HEK293 (cell line): Measurements from ENCODE around the gene BFSP2.

Experiments
- CTCF ChIA-PET: fragments of 350-600 bp; formaldehyde crosslinking; extraction: SDS; loops from one replicate; lab custom pipeline; 2021; ENCODE audit warnings: antibody characterized with exemption; lab: Yijun Ruan, JAX
- POLR2A ChIA-PET: fragments of 300-600 bp; formaldehyde crosslinking; extraction: SDS; loops from one replicate; lab custom pipeline; 2020; ENCODE audit warnings: antibody characterized with exemption, inconsistent platforms; lab: Yijun Ruan, JAX
- H3K27ac ChIP-seq: fragments of 200-500 bp; sonication (Bioruptor generic); 2 replicates; pipeline ENCODE4 v1.5.1; 2014; ENCODE audit warnings: low read depth, low read length, control low read depth, inconsistent platforms; ENCODE audit errors: extremely low read depth
- H3K36me3 ChIP-seq, 2 experiments: fragments of 200-500 bp in 1 of 2; sonication (Bioruptor generic) in 1 of 2; 1 replicate in 1 of 2; 2 replicates in 1 of 2; pipeline ENCODE4 v1.5.1; 2014 to 2017; ENCODE audit warnings: inconsistent platforms in 2 of 2, low read length in 2 of 2; ENCODE audit not compliant: control insufficient read depth in 2 of 2, insufficient read depth in 1 of 2
- H3K4me1 ChIP-seq: fragments of 200-500 bp; sonication (Bioruptor generic); 2 replicates; pipeline ENCODE4 v1.5.1; 2014; ENCODE audit warnings: mild to moderate bottlenecking, low read length, inconsistent platforms; ENCODE audit not compliant: control insufficient read depth, insufficient read depth
- H3K4me3 ChIP-seq: 2 replicates; pipeline ENCODE4 v1.5.1; 2011; ENCODE audit warnings: low read depth, mild to moderate bottlenecking, control low read depth, low read length, moderate library complexity
- H3K9me3 ChIP-seq: fragments of 200-500 bp; sonication (Bioruptor generic); 2 replicates; pipeline ENCODE4 v1.5.1; 2014; ENCODE audit warnings: low read depth, low read length, inconsistent platforms; ENCODE audit not compliant: control insufficient read depth, insufficient read depth
- BCL11A ChIP-seq: fragments of 450-650 bp; formaldehyde crosslinking; IDR thresholded peaks from 2 replicates; pipeline ENCODE4 v1.5.1; 2016; ENCODE audit warnings: low read depth, missing biosample characterization, missing genetic modification characterization
- BCL11B ChIP-seq: fragments of 450-650 bp; formaldehyde crosslinking; IDR thresholded peaks from 2 replicates; pipeline ENCODE4 v1.5.1; 2016; ENCODE audit warnings: low read depth, missing biosample characterization, missing genetic modification characterization
- EGR2 ChIP-seq: fragments of 450-650 bp; formaldehyde crosslinking; IDR thresholded peaks from 2 replicates; pipeline ENCODE4 v1.5.1; 2016; ENCODE audit warnings: low read depth, missing biosample characterization, missing genetic modification characterization
- FEZF1 ChIP-seq: fragments of 450-650 bp; formaldehyde crosslinking; IDR thresholded peaks from 2 replicates; pipeline ENCODE4 v1.5.1; 2016; ENCODE audit warnings: missing biosample characterization, missing genetic modification characterization
- HOXD13 ChIP-seq: sonication (generic); formaldehyde crosslinking; IDR thresholded peaks from 2 replicates; pipeline ENCODE4 v1.8.0; 2022; ENCODE audit warnings: missing genetic modification reagents, borderline replicate concordance
- KLF9 ChIP-seq: fragments of 450-650 bp; formaldehyde crosslinking; IDR thresholded peaks from 2 replicates; pipeline ENCODE4 v1.5.1; 2016; ENCODE audit warnings: missing biosample characterization, missing genetic modification characterization, low read depth
- ZBTB1 ChIP-seq: fragments of 450-650 bp; formaldehyde crosslinking; IDR thresholded peaks from 2 replicates; pipeline ENCODE4 v1.5.1; 2016; ENCODE audit warnings: missing biosample characterization, missing genetic modification characterization
- ZBTB20 ChIP-seq: fragments of 450-650 bp; formaldehyde crosslinking; IDR thresholded peaks from 2 replicates; pipeline ENCODE4 v1.5.1; 2016; ENCODE audit warnings: missing biosample characterization, missing genetic modification characterization
- ZFP41 ChIP-seq: fragments of 450-650 bp; formaldehyde crosslinking; IDR thresholded peaks from 2 replicates; pipeline ENCODE4 v1.5.1; 2016; ENCODE audit warnings: missing biosample characterization, missing genetic modification characterization, borderline replicate concordance
- ZNF112 ChIP-seq: fragments of 450-650 bp; formaldehyde crosslinking; IDR thresholded peaks from 2 replicates; pipeline ENCODE4 v1.5.0; 2017; ENCODE audit warnings: missing biosample characterization, missing genetic modification characterization
- ZNF133 ChIP-seq: fragments of 450-650 bp; formaldehyde crosslinking; IDR thresholded peaks from 2 replicates; pipeline ENCODE4 v1.5.1; 2016; ENCODE audit warnings: missing biosample characterization, missing genetic modification characterization
- ZNF211 ChIP-seq: fragments of 450-650 bp; formaldehyde crosslinking; IDR thresholded peaks from 2 replicates; pipeline ENCODE4 v1.5.1; 2016; ENCODE audit warnings: low read depth, missing biosample characterization, missing genetic modification characterization
- ZNF394 ChIP-seq: fragments of 450-650 bp; formaldehyde crosslinking; IDR thresholded peaks from 2 replicates; pipeline ENCODE4 v1.5.1; 2016; ENCODE audit warnings: missing biosample characterization, missing genetic modification characterization, mild to moderate bottlenecking, moderate library complexity, borderline replicate concordance
- ZNF423 ChIP-seq: fragments of 450-650 bp; formaldehyde crosslinking; IDR thresholded peaks from 2 replicates; pipeline ENCODE4 v1.5.1; 2016; ENCODE audit warnings: missing biosample characterization, missing genetic modification characterization
- ZNF433 ChIP-seq: fragments of 450-650 bp; formaldehyde crosslinking; IDR thresholded peaks from 2 replicates; pipeline ENCODE4 v1.5.1; 2016; ENCODE audit warnings: missing biosample characterization, missing genetic modification characterization, low read depth
- ZNF549 ChIP-seq: fragments of 450-650 bp; IDR thresholded peaks from 2 replicates; pipeline ENCODE4 v1.5.1; 2018; ENCODE audit warnings: missing biosample characterization, missing genetic modification characterization, mild to moderate bottlenecking, inconsistent platforms, moderate library complexity
- ZNF558 ChIP-seq: fragments of 450-650 bp; formaldehyde crosslinking; IDR thresholded peaks from 2 replicates; pipeline ENCODE4 v1.5.1; 2016; ENCODE audit warnings: missing biosample characterization, missing genetic modification characterization
- ZNF677 ChIP-seq: fragments of 450-650 bp; IDR thresholded peaks from 2 replicates; pipeline ENCODE4 v1.5.0; 2018; ENCODE audit warnings: missing biosample characterization, mild to moderate bottlenecking, missing genetic modification characterization, moderate library complexity
- ZSCAN4 ChIP-seq: fragments of 450-650 bp; formaldehyde crosslinking; IDR thresholded peaks from 2 replicates; pipeline ENCODE4 v1.5.1; 2017; ENCODE audit warnings: missing biosample characterization, missing genetic modification characterization
- TF ChIP-seq, protein P1 (sequence below): fragments of 450-650 bp; formaldehyde crosslinking; IDR thresholded peaks from 2 replicates; pipeline ENCODE4 v1.5.1; 2016; ENCODE audit warnings: missing biosample characterization, missing genetic modification characterization, borderline replicate concordance
- TF ChIP-seq, protein P2 (sequence below): fragments of 450-650 bp; formaldehyde crosslinking; IDR thresholded peaks from 2 replicates; pipeline ENCODE4 v1.5.1; 2016; ENCODE audit warnings: missing biosample characterization, missing genetic modification characterization, low read depth
- TF ChIP-seq, protein P3 (sequence below): fragments of 450-650 bp; formaldehyde crosslinking; IDR thresholded peaks from 2 replicates; pipeline ENCODE4 v1.5.1; 2017; ENCODE audit warnings: missing biosample characterization, missing genetic modification characterization

Gene BFSP2

GRCh38 chr3:133469140-133469731 lies 69.4 kb downstream of the BFSP2 start (continued):
- TF ChIP-seq, protein P1, sequence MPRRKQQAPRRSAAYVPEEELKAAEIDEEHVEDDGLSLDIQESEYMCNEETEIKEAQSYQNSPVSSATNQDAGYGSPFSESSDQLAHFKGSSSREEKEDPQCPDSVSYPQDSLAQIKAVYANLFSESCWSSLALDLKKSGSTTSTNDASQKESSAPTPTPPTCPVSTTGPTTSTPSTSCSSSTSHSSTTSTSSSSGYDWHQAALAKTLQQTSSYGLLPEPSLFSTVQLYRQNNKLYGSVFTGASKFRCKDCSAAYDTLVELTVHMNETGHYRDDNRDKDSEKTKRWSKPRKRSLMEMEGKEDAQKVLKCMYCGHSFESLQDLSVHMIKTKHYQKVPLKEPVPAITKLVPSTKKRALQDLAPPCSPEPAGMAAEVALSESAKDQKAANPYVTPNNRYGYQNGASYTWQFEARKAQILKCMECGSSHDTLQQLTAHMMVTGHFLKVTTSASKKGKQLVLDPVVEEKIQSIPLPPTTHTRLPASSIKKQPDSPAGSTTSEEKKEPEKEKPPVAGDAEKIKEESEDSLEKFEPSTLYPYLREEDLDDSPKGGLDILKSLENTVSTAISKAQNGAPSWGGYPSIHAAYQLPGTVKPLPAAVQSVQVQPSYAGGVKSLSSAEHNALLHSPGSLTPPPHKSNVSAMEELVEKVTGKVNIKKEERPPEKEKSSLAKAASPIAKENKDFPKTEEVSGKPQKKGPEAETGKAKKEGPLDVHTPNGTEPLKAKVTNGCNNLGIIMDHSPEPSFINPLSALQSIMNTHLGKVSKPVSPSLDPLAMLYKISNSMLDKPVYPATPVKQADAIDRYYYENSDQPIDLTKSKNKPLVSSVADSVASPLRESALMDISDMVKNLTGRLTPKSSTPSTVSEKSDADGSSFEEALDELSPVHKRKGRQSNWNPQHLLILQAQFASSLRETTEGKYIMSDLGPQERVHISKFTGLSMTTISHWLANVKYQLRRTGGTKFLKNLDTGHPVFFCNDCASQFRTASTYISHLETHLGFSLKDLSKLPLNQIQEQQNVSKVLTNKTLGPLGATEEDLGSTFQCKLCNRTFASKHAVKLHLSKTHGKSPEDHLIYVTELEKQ (tag by site-specific recombination): no peak
- TF ChIP-seq ZBTB20: no peak
- no peak for TF ChIP-seq ZSCAN4
- TF ChIP-seq, protein P2, sequence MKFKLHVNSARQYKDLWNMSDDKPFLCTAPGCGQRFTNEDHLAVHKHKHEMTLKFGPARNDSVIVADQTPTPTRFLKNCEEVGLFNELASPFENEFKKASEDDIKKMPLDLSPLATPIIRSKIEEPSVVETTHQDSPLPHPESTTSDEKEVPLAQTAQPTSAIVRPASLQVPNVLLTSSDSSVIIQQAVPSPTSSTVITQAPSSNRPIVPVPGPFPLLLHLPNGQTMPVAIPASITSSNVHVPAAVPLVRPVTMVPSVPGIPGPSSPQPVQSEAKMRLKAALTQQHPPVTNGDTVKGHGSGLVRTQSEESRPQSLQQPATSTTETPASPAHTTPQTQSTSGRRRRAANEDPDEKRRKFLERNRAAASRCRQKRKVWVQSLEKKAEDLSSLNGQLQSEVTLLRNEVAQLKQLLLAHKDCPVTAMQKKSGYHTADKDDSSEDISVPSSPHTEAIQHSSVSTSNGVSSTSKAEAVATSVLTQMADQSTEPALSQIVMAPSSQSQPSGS: no peak
- TF ChIP-seq ZBTB1 (tag by site-specific recombination): no peak
- no peak for TF ChIP-seq HOXD13 (CRISPR knock-in tag)
- TF ChIP-seq BCL11A (tag by site-specific recombination): no peak
- TF ChIP-seq BCL11B (tag by site-specific recombination): no peak
- TF ChIP-seq ZNF211 (tag by site-specific recombination): no peak
- TF ChIP-seq, all 188 proteins: peak for 0

DNA sequence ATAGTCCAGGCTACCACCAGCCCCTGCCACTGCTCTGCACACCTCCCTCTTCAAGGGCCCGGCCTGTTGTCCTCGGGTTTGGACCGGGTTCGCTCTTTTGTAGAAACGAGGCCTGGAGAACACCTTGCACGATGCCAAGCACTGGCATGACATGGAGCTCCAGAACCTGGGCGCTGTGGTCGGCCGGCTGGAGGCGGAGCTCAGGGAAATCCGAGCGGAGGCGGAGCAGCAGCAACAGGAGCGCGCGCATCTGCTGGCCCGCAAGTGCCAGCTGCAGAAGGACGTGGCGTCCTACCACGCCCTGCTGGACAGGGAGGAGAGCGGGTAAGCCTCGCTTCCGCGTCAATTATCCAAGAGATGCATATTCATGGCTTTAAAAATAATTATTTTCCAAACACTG lies 72.4 kb downstream of the BFSP2 start:
- CTCF ChIA-PET: interaction anchor here (1.0 kb wide), 1 partner anchor 15 kb away, joined by 4 read pairs; no protein-coding TSS in a partner anchor
- Histone ChIP-seq H3K4me3 (no peak overlapping the region), H3K4me1 (no peaks in the 10 kb centered on the region; the same call in 1 of the 2 replicates), H3K9me3 (no peaks in the 10 kb centered on the region), H3K36me3 (no peaks in the 10 kb centered on the region), H3K27ac (no peak overlapping the region)
- POLR2A ChIA-PET: no interaction called here
- TF ChIP-seq KLF9 (tag by site-specific recombination): no peak
- no peak for TF ChIP-seq ZNF677 (tag by site-specific recombination)
- no peak for TF ChIP-seq ZNF133 (tag by site-specific recombination)
- no peak for TF ChIP-seq ZNF433
- TF ChIP-seq EGR2: no peak
- no peak for TF ChIP-seq FEZF1 (tag by site-specific recombination)
- TF ChIP-seq, protein P3, sequence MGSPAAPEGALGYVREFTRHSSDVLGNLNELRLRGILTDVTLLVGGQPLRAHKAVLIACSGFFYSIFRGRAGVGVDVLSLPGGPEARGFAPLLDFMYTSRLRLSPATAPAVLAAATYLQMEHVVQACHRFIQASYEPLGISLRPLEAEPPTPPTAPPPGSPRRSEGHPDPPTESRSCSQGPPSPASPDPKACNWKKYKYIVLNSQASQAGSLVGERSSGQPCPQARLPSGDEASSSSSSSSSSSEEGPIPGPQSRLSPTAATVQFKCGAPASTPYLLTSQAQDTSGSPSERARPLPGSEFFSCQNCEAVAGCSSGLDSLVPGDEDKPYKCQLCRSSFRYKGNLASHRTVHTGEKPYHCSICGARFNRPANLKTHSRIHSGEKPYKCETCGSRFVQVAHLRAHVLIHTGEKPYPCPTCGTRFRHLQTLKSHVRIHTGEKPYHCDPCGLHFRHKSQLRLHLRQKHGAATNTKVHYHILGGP: no peak
- no peak for TF ChIP-seq ZNF423 (tag by site-specific recombination)
- TF ChIP-seq ZNF549 (tag by site-specific recombination): no peak
- TF ChIP-seq ZNF112 (tag by site-specific recombination): no peak
- TF ChIP-seq ZNF558 (tag by site-specific recombination): no peak
- no peak for TF ChIP-seq ZNF394
- TF ChIP-seq ZFP41 (tag by site-specific recombination): no peak
